Measurements from ENCODE around the gene AP3B1. TPM values are rescaled to one million over a fixed set of nuclear protein-coding genes. Genes with fewer than 3 reads are reported as not detected.

AP3B1 gene, protein sequence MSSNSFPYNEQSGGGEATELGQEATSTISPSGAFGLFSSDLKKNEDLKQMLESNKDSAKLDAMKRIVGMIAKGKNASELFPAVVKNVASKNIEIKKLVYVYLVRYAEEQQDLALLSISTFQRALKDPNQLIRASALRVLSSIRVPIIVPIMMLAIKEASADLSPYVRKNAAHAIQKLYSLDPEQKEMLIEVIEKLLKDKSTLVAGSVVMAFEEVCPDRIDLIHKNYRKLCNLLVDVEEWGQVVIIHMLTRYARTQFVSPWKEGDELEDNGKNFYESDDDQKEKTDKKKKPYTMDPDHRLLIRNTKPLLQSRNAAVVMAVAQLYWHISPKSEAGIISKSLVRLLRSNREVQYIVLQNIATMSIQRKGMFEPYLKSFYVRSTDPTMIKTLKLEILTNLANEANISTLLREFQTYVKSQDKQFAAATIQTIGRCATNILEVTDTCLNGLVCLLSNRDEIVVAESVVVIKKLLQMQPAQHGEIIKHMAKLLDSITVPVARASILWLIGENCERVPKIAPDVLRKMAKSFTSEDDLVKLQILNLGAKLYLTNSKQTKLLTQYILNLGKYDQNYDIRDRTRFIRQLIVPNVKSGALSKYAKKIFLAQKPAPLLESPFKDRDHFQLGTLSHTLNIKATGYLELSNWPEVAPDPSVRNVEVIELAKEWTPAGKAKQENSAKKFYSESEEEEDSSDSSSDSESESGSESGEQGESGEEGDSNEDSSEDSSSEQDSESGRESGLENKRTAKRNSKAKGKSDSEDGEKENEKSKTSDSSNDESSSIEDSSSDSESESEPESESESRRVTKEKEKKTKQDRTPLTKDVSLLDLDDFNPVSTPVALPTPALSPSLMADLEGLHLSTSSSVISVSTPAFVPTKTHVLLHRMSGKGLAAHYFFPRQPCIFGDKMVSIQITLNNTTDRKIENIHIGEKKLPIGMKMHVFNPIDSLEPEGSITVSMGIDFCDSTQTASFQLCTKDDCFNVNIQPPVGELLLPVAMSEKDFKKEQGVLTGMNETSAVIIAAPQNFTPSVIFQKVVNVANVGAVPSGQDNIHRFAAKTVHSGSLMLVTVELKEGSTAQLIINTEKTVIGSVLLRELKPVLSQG
- total RNA-seq (2014; rRNA removed; shearing (Covaris generic)) (40.7 and 46.3 TPM in 2 replicates), polyA plus RNA-seq (2016; fragmentation: Nextera tagmentation; extraction: Ambion mirVana) (32.1 and 33.5 TPM in 2 replicates)
- long read RNA-seq, full-length matches to known transcripts: 3 of 29 reads
- long read RNA-seq, partial matches to known transcripts: 23 of 29 reads
- long read RNA-seq, other reads (novel, unspliced or antisense): 3 of 29 reads

DNA sequence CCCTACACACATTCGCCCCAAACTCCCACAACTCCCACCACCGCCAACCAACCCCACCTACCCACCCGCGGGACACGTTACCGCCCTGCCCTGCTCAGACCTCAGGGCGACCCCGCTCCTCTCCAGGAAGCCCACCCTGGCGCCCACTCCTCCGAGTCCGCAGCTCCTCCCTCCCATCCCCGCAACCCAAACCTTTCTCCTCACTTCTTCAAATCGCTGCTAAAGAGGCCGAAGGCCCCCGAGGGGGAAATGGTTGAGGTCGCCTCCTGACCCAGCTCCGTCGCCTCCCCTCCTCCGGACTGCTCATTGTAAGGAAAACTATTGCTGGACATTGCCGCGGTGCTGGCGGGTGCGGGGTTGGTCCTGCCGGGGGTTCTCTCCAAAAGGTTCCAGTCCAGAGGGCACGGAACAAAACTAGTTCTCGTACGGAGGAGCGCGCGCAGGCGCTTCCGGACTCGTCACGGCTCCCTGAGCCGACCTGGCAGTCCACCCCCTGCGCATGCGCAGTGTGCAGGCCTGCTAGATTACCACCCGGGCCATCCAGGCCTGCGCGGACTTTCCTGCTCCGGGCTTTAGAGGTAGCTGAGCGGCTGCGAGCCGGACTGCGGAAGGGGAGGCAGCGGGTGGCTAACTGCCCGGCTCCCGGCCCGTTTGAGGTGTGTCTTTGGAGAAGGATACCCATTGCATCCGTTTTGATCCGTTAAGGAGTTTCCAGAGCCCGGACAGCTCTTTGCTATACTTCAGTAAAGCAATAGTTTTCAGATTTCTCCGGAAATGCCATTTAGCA is at the start of gene AP3B1:
Gene AP3B1, minus strand, starts transcription at position 451 of the 787 bp plus-strand sequence. Its CDS starts 119 bp downstream, at position 332.
- Histone ChIP-seq H4K20me1 (replicated peaks; ENCODE audit: insufficient read depth) (peaks cover 15% of the 10 kb centered on the region), H2AFZ (peak within 1 kb of the TSS; percentile 95), H3K79me2 (replicated peaks; ENCODE audit: insufficient read depth) (peaks cover 42% of the 10 kb centered on the region), H3K4me3 (peak within 1 kb of the TSS; percentile 87), H3K9me2 (ENCODE audit: insufficient read depth) (no peaks in the 10 kb centered on the region), H3K4me2 (peak within 1 kb of the TSS; percentile 86), H3K27ac (ENCODE audit: low read depth) (peak within 1 kb of the TSS; percentile 93), H3K36me3 (ENCODE audit: insufficient read depth) (no peaks in the 10 kb centered on the region), H3F3A (replicated peaks; ENCODE audit: low read depth) (peaks cover 6% of the 10 kb centered on the region), H3K4me1 (ENCODE audit: insufficient read depth) (peaks cover 5% of the 10 kb centered on the region; the same call in 1 of the 2 replicates), H3K27me3 (ENCODE audit: insufficient read depth) (peaks cover 11% of the 10 kb centered on the region)
- ATAC-seq: peak; percentile 85
- Mint-ChIP-seq H3K27me3 (ENCODE audit: insufficient read depth, low read depth, poor library complexity) (peaks cover 11% of the 10 kb centered on the region), H3K27ac (peak within 1 kb of the TSS; percentile 97), H3K4me1 (peaks cover 21% of the 10 kb centered on the region; the same call in 2 of the 3 replicates), H3K36me3 (ENCODE audit: low read depth) (no peaks in the 10 kb centered on the region), H3K4me3 (peak within 1 kb of the TSS; percentile 89), H3K9me3 (no peaks in the 10 kb centered on the region; the same call in 2 of the 3 replicates)
- peak; percentile 99 for DNase-seq (ENCODE audit: low spot score)
- no peak for TF ChIP-seq EZH2phosphoT487 (IDR thresholded peaks at IDR 0.05; ENCODE audit: unreplicated experiment)
- TF ChIP-seq POLR2AphosphoS5 (IDR thresholded peaks at IDR 0.05; ENCODE audit: low read depth): peak; percentile 93
- TF ChIP-seq CREB1 (CRISPR knock-in tag; IDR thresholded peaks at IDR 0.05; ENCODE audit: low read depth): peak; percentile 84
- TF ChIP-seq NANOG (IDR thresholded peaks at IDR 0.05; ENCODE audit: borderline replicate concordance): no peak; the same call in 1 of the 2 replicates
- no peak for TF ChIP-seq EZH2 (IDR thresholded peaks at IDR 0.05; ENCODE audit: low read depth, unreplicated experiment)
- no peak for TF ChIP-seq ZNF331 (CRISPR knock-in tag; IDR thresholded peaks at IDR 0.05; ENCODE audit: low read depth)
- TF ChIP-seq, protein P1, sequence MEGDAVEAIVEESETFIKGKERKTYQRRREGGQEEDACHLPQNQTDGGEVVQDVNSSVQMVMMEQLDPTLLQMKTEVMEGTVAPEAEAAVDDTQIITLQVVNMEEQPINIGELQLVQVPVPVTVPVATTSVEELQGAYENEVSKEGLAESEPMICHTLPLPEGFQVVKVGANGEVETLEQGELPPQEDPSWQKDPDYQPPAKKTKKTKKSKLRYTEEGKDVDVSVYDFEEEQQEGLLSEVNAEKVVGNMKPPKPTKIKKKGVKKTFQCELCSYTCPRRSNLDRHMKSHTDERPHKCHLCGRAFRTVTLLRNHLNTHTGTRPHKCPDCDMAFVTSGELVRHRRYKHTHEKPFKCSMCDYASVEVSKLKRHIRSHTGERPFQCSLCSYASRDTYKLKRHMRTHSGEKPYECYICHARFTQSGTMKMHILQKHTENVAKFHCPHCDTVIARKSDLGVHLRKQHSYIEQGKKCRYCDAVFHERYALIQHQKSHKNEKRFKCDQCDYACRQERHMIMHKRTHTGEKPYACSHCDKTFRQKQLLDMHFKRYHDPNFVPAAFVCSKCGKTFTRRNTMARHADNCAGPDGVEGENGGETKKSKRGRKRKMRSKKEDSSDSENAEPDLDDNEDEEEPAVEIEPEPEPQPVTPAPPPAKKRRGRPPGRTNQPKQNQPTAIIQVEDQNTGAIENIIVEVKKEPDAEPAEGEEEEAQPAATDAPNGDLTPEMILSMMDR (conservative IDR thresholded peaks at IDR 0.05; ENCODE audit: low read depth in 2 of 2): no peak
- TF ChIP-seq, protein P2, sequence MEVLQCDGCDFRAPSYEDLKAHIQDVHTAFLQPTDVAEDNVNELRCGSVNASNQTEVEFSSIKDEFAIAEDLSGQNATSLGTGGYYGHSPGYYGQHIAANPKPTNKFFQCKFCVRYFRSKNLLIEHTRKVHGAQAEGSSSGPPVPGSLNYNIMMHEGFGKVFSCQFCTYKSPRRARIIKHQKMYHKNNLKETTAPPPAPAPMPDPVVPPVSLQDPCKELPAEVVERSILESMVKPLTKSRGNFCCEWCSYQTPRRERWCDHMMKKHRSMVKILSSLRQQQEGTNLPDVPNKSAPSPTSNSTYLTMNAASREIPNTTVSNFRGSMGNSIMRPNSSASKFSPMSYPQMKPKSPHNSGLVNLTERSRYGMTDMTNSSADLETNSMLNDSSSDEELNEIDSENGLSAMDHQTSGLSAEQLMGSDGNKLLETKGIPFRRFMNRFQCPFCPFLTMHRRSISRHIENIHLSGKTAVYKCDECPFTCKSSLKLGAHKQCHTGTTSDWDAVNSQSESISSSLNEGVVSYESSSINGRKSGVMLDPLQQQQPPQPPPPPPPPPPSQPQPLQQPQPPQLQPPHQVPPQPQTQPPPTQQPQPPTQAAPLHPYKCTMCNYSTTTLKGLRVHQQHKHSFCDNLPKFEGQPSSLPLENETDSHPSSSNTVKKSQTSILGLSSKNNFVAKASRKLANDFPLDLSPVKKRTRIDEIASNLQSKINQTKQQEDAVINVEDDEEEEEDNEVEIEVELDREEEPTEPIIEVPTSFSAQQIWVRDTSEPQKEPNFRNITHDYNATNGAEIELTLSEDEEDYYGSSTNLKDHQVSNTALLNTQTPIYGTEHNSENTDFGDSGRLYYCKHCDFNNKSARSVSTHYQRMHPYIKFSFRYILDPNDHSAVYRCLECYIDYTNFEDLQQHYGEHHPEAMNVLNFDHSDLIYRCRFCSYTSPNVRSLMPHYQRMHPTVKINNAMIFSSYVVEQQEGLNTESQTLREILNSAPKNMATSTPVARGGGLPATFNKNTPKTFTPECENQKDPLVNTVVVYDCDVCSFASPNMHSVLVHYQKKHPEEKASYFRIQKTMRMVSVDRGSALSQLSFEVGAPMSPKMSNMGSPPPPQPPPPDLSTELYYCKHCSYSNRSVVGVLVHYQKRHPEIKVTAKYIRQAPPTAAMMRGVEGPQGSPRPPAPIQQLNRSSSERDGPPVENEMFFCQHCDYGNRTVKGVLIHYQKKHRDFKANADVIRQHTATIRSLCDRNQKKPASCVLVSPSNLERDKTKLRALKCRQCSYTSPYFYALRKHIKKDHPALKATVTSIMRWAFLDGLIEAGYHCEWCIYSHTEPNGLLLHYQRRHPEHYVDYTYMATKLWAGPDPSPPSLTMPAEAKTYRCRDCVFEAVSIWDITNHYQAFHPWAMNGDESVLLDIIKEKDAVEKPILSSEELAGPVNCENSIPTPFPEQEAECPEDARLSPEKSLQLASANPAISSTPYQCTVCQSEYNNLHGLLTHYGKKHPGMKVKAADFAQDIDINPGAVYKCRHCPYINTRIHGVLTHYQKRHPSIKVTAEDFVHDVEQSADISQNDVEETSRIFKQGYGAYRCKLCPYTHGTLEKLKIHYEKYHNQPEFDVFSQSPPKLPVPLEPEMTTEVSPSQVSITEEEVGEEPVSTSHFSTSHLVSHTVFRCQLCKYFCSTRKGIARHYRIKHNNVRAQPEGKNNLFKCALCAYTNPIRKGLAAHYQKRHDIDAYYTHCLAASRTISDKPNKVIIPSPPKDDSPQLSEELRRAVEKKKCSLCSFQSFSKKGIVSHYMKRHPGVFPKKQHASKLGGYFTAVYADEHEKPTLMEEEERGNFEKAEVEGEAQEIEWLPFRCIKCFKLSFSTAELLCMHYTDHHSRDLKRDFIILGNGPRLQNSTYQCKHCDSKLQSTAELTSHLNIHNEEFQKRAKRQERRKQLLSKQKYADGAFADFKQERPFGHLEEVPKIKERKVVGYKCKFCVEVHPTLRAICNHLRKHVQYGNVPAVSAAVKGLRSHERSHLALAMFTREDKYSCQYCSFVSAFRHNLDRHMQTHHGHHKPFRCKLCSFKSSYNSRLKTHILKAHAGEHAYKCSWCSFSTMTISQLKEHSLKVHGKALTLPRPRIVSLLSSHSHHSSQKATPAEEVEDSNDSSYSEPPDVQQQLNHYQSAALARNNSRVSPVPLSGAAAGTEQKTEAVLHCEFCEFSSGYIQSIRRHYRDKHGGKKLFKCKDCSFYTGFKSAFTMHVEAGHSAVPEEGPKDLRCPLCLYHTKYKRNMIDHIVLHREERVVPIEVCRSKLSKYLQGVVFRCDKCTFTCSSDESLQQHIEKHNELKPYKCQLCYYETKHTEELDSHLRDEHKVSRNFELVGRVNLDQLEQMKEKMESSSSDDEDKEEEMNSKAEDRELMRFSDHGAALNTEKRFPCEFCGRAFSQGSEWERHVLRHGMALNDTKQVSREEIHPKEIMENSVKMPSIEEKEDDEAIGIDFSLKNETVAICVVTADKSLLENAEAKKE (CRISPR knock-in tag; IDR thresholded peaks at IDR 0.05): no peak
- TF ChIP-seq, protein P3, sequence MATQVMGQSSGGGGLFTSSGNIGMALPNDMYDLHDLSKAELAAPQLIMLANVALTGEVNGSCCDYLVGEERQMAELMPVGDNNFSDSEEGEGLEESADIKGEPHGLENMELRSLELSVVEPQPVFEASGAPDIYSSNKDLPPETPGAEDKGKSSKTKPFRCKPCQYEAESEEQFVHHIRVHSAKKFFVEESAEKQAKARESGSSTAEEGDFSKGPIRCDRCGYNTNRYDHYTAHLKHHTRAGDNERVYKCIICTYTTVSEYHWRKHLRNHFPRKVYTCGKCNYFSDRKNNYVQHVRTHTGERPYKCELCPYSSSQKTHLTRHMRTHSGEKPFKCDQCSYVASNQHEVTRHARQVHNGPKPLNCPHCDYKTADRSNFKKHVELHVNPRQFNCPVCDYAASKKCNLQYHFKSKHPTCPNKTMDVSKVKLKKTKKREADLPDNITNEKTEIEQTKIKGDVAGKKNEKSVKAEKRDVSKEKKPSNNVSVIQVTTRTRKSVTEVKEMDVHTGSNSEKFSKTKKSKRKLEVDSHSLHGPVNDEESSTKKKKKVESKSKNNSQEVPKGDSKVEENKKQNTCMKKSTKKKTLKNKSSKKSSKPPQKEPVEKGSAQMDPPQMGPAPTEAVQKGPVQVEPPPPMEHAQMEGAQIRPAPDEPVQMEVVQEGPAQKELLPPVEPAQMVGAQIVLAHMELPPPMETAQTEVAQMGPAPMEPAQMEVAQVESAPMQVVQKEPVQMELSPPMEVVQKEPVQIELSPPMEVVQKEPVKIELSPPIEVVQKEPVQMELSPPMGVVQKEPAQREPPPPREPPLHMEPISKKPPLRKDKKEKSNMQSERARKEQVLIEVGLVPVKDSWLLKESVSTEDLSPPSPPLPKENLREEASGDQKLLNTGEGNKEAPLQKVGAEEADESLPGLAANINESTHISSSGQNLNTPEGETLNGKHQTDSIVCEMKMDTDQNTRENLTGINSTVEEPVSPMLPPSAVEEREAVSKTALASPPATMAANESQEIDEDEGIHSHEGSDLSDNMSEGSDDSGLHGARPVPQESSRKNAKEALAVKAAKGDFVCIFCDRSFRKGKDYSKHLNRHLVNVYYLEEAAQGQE (IDR thresholded peaks at IDR 0.05; ENCODE audit: unreplicated experiment): no peak

All from GM23338 (cell line).